DND-41 (cell line): ENCODE data around the gene ITPR1.

Experiments
- ATAC-seq: fragments of 200-7000 bp; cut with Tn5 transposase; 3 replicates; pipeline ENCODE4 v1.9.1; 2021; ENCODE audit warnings: low read depth; ENCODE audit not compliant: insufficient read depth
- DNase-seq: peaks from one replicate; pipeline ENCODE4 v3.0.0-alpha.2; 2020
- H2AFZ ChIP-seq: 2 replicates; pipeline ENCODE4 v1.6.0; 2012; ENCODE audit warnings: low read depth, low read length
- H3K27ac ChIP-seq: 2 replicates; pipeline ENCODE4 v1.5.1; 2012; ENCODE audit warnings: low read length, inconsistent platforms
- H3K27me3 ChIP-seq: fragments of 200-600 bp; sonication (generic); 2 replicates; pipeline ENCODE4 v1.6.0; 2012; ENCODE audit warnings: low read length, mild to moderate bottlenecking, inconsistent platforms; ENCODE audit not compliant: insufficient read depth, poor library complexity
- H3K36me3 ChIP-seq: 2 replicates; pipeline ENCODE4 v1.5.1; 2012; ENCODE audit warnings: low read length, inconsistent platforms; ENCODE audit not compliant: insufficient read depth
- H3K4me1 ChIP-seq: 2 replicates; pipeline ENCODE4 v1.5.1; 2012; ENCODE audit warnings: mild to moderate bottlenecking, low read length; ENCODE audit not compliant: insufficient read depth
- H3K4me2 ChIP-seq: 2 replicates; pipeline ENCODE4 v1.6.0; 2012; ENCODE audit warnings: mild to moderate bottlenecking, moderate library complexity, low read length, inconsistent platforms; ENCODE audit not compliant: insufficient read depth
- H3K4me3 ChIP-seq, 2 experiments: fragments of 200-600 bp in 1 of 2; shearing (Covaris generic) in 1 of 2; 2 replicates each; pipeline ENCODE4 v1.5.1; 2012 to 2016; ENCODE audit warnings: inconsistent platforms in 2 of 2, low read length in 2 of 2, mild to moderate bottlenecking in 2 of 2, low read depth in 1 of 2, moderate library complexity in 1 of 2
- H3K79me2 ChIP-seq: 2 replicates; pipeline ENCODE4 v1.6.0; 2012; ENCODE audit warnings: low read length, inconsistent platforms; ENCODE audit not compliant: insufficient read depth
- H3K9ac ChIP-seq: 2 replicates; pipeline ENCODE4 v1.6.0; 2012; ENCODE audit warnings: low read depth, mild to moderate bottlenecking, inconsistent platforms, low read length, moderate library complexity
- H3K9me3 ChIP-seq: 2 replicates; pipeline ENCODE4 v1.5.1; 2012; ENCODE audit warnings: low read length, moderate library complexity, mild to moderate bottlenecking, inconsistent platforms; ENCODE audit not compliant: insufficient read depth, severe bottlenecking
- H4K20me1 ChIP-seq: 2 replicates; pipeline ENCODE4 v1.6.0; 2012; ENCODE audit warnings: low read length; ENCODE audit not compliant: insufficient read depth
- EZH2 ChIP-seq: IDR thresholded peaks from 3 replicates; pipeline ENCODE4 v1.6.1; 2012; ENCODE audit warnings: borderline replicate concordance, low read depth, mild to moderate bottlenecking, moderate library complexity, low read length, inconsistent platforms; ENCODE audit not compliant: severe bottlenecking
- TF ChIP-seq, protein P1 (sequence below): IDR thresholded peaks from 2 replicates; pipeline ENCODE4 v1.5.1; 2012; ENCODE audit warnings: borderline replicate concordance, low read length, moderate library complexity, mild to moderate bottlenecking; ENCODE audit not compliant: poor library complexity, severe bottlenecking; ENCODE audit errors: extremely low read depth

The ITPR1 gene

DNA sequence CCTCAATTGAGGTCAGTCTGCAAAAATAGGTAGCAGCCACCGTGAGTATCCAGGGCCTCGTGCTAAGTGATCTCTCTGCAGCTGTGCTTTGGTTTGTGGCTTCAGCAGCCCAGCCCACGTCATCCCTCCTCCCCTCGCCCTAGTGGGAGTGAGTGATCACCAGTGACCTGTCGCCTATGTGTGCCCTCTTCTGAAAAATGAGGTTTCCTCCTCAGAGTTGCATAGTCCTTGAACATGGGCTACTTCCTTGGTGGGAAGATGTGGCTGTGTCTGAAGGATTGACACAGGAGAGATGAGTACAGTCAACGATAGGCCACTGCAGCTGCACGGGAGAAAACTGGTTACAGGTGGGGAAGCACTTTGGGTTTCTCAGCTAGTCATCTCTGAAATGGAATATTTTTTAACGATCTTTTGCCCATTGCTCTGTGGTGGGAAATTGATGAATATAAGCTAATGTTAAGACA is 341.3 kb downstream of the ITPR1 start:
- Histone ChIP-seq H3K4me1 (peaks cover 86% of the 10 kb centered on the region), H3K4me2 (peak overlapping the region; percentile 48), H3K27me3 (no peaks in the 10 kb centered on the region), H3K9ac (peak overlapping the region; percentile 44), H2AFZ (no peak overlapping the region), H3K36me3 (0 out of 2 replicates have a peak, but pooled peaks cover 7% of the 10 kb centered on the region), H3K4me3 (0 out of 4 replicates have a peak overlapping the region, but pooled peaks of 1 of the 2 experiments have one; percentile 7), H4K20me1 (no peaks in the 10 kb centered on the region), H3K9me3 (no peaks in the 10 kb centered on the region), H3K79me2 (no peaks in the 10 kb centered on the region), H3K27ac (peak overlapping the region; percentile 98)
- DNase-seq (peak; percentile 88), ATAC-seq (peak; percentile 70)
- TF ChIP-seq, protein P1, sequence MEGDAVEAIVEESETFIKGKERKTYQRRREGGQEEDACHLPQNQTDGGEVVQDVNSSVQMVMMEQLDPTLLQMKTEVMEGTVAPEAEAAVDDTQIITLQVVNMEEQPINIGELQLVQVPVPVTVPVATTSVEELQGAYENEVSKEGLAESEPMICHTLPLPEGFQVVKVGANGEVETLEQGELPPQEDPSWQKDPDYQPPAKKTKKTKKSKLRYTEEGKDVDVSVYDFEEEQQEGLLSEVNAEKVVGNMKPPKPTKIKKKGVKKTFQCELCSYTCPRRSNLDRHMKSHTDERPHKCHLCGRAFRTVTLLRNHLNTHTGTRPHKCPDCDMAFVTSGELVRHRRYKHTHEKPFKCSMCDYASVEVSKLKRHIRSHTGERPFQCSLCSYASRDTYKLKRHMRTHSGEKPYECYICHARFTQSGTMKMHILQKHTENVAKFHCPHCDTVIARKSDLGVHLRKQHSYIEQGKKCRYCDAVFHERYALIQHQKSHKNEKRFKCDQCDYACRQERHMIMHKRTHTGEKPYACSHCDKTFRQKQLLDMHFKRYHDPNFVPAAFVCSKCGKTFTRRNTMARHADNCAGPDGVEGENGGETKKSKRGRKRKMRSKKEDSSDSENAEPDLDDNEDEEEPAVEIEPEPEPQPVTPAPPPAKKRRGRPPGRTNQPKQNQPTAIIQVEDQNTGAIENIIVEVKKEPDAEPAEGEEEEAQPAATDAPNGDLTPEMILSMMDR, result no peak
- no peak for TF ChIP-seq EZH2

GRCh38 chr3:4835616-4836043 is 342.5 kb downstream of the ITPR1 start:
- H3K4me3 ChIP-seq, result 0 out of 4 replicates have a peak overlapping the region, but pooled peaks of 1 of the 2 experiments have one; percentile 9
- H2AFZ ChIP-seq, result no peak overlapping the region
- 0 out of 2 replicates have a peak, but pooled peaks cover 7% of the 10 kb centered on the region for H3K36me3 ChIP-seq
- peak overlapping the region; percentile 26 for H3K4me2 ChIP-seq
- H3K27ac ChIP-seq, result peak overlapping the region; percentile 98
- H3K27me3 ChIP-seq, result no peaks in the 10 kb centered on the region
- H3K79me2 ChIP-seq, result no peaks in the 10 kb centered on the region
- no peaks in the 10 kb centered on the region for H3K9me3 ChIP-seq
- peak; percentile 8; the same call in 2 of the 3 replicates for ATAC-seq
- TF ChIP-seq EZH2, result no peak
- TF ChIP-seq, protein P1, result no peak
- peak overlapping the region; percentile 44; the same call in 1 of the 2 replicates for H3K9ac ChIP-seq
- DNase-seq, result peak; percentile 72
- H4K20me1 ChIP-seq, result no peaks in the 10 kb centered on the region
- H3K4me1 ChIP-seq, result peaks cover 81% of the 10 kb centered on the region

- Histone ChIP-seq H3K4me3 (no peak overlapping the region), H3K27me3 (no peaks in the 10 kb centered on the region), H4K20me1 (no peaks in the 10 kb centered on the region), H3K9ac (no peak overlapping the region), H3K4me1 (peaks cover 72% of the 10 kb centered on the region), H3K9me3 (no peaks in the 10 kb centered on the region), H2AFZ (no peak overlapping the region), H3K79me2 (no peaks in the 10 kb centered on the region), H3K27ac (peak overlapping the region; percentile 98), H3K36me3 (0 out of 2 replicates have a peak, but pooled peaks cover 7% of the 10 kb centered on the region), H3K4me2 (no peak overlapping the region)
- ATAC-seq, result no peak
- TF ChIP-seq, protein P1, result no peak
- TF ChIP-seq EZH2, result no peak
- no peak for DNase-seq
Observed at GRCh38 chr3:4836516-4836915, 343.4 kb downstream of the ITPR1 start.
